Left lung (tissue), 10 donors: Measurements from ENCODE around the gene ADAMTS12. TPM values are rescaled to one million over a fixed set of nuclear protein-coding genes. Genes with fewer than 3 reads are reported as not detected.

Experiments used
- ATAC-seq: fragments of 200-7000 bp; cut with Tn5 transposase; one replicate; pipeline ENCODE4 v1.9.1; 2020; ENCODE audit warnings: moderate library complexity
- DNase-seq, 4 donors: peaks; one replicate each; pipeline ENCODE4 v3.0.0-alpha.2; 2013 to 2020
- H3K27ac ChIP-seq, 2 donors: fragments of 200-600 bp; sonication (generic) in 1 of 2; one replicate each; pipeline versions ENCODE4 v1.5.0 to v1.8.0; 2020 to 2021
- H3K27me3 ChIP-seq, 2 donors: fragments of 200-600 bp; sonication (generic) in 1 of 2; one replicate each; pipeline versions ENCODE4 v1.5.0 to v1.8.0; 2020 to 2021
- H3K36me3 ChIP-seq, 2 donors: fragments of 200-600 bp; sonication (generic) in 1 of 2; one replicate each; pipeline versions ENCODE4 v1.5.0 to v1.8.0; 2020 to 2021
- H3K4me1 ChIP-seq, 2 donors: fragments of 200-600 bp; one replicate each; pipeline ENCODE4 v1.8.0; 2021
- H3K4me3 ChIP-seq, 2 donors: fragments of 200-600 bp; sonication (generic) in 1 of 2; one replicate each; pipeline versions ENCODE4 v1.5.0 to v1.8.0; 2020 to 2021; ENCODE audit warnings: mild to moderate bottlenecking in 1 of 2
- H3K9me3 ChIP-seq, 2 donors: fragments of 200-600 bp; sonication (generic) in 1 of 2; one replicate each; pipeline versions ENCODE4 v1.5.0 to v1.8.0; 2020 to 2021
- CTCF ChIP-seq, 2 donors: fragments of 200-600 bp; sonication (generic) in 1 of 2; IDR thresholded peaks; one replicate each; pipeline versions ENCODE4 v1.5.0 to v1.8.0; 2021; ENCODE audit warnings: antibody characterized with exemption in 2 of 2
- intact Hi-C, 2 donors: fragments of 100-400 bp; cut with DNase I; formaldehyde crosslinking; loops; one replicate each; pipeline versions ENCODE4 v1.11.2 to v1.14.2; 2022
- polyA plus RNA-seq, 6 donors: library from polyadenylated mRNA; unstranded; fragments of 120-200 nt; gene quantifications; one replicate each; pipeline ENCODE4 v1.2.1, GENCODE V29; 2013; ENCODE audit not compliant: insufficient read length in 6 of 6
- total RNA-seq, 2 donors: library from RNA; stranded (reverse); fragmentation: NEBNext Ultra II Directional; extraction: Animal tissue kit (Norgen Biotek cat#: 25700); gene quantifications; one replicate each; pipeline ENCODE4 v1.2.1, GENCODE V29; 2021
- donor health status: DM: no; HTN: yes; CAD: no.
- donor health status: DM: no; HTN: no; CAD: no.

Gene ADAMTS12
- total and polyA plus RNA-seq, 8 donors: 11.6 to 59.1 (median 52.1) TPM

- no peaks in the 10 kb centered on the region for H3K36me3 ChIP-seq
- DNase-seq (no peak), ATAC-seq (no peak)
- no peak overlapping the region for H3K4me3 ChIP-seq
- H3K27me3 ChIP-seq: no peaks in the 10 kb centered on the region
- peaks cover 0 to 13% of the 10 kb centered on the region in 2 donors for H3K9me3 ChIP-seq
- H3K4me1 ChIP-seq: no peaks in the 10 kb centered on the region
- TF ChIP-seq CTCF (IDR thresholded peaks at IDR 0.05): no peak
- no peak overlapping the region for H3K27ac ChIP-seq
- intact Hi-C loops: no loop called here
Observed at GRCh38 chr5:33711094-33711679, 180.6 kb downstream of the ADAMTS12 start.

- Histone ChIP-seq H3K4me3 (no peak overlapping the region), H3K36me3 (no peaks in the 10 kb centered on the region), H3K9me3 (peaks cover 0 to 10% of the 10 kb centered on the region in 2 donors), H3K27ac (no peak overlapping the region), H3K4me1 (no peaks in the 10 kb centered on the region), H3K27me3 (no peaks in the 10 kb centered on the region)
- no peak for DNase-seq
- no peak for TF ChIP-seq CTCF (IDR thresholded peaks at IDR 0.05)
- intact Hi-C loops: no loop called here
- no peak for ATAC-seq
Observed at GRCh38 chr5:33702867-33703266, 188.9 kb downstream of the ADAMTS12 start.

- intact Hi-C loops: no loop called here
- no peaks in the 10 kb centered on the region for H3K36me3 ChIP-seq
- DNase-seq: no peak
- H3K4me1 ChIP-seq: no peaks in the 10 kb centered on the region
- peaks cover 0 to 2% of the 10 kb centered on the region in 2 donors for H3K9me3 ChIP-seq
- TF ChIP-seq CTCF (IDR thresholded peaks at IDR 0.05): no peak
- no peak for ATAC-seq
- H3K27ac ChIP-seq: no peak overlapping the region
- H3K27me3 ChIP-seq: no peaks in the 10 kb centered on the region
- no peak overlapping the region for H3K4me3 ChIP-seq
Observed at GRCh38 chr5:33701951-33702350, 189.8 kb downstream of the ADAMTS12 start.

GRCh38 chr5:33701251-33701650 lies 190.5 kb downstream of the ADAMTS12 start:
- ATAC-seq: no peak

GRCh38 chr5:33696411-33696810 lies 195.4 kb downstream of the ADAMTS12 start:
- intact Hi-C loops: no loop called here
- TF ChIP-seq CTCF (IDR thresholded peaks at IDR 0.05): no peak
- ATAC-seq (no peak), DNase-seq (peak in 2 of 4 donors; percentile 76 to 85)
- H3K27me3 ChIP-seq: no peaks in the 10 kb centered on the region
- H3K9me3 ChIP-seq: peaks cover 0 to 31% of the 10 kb centered on the region in 2 donors
- no peak overlapping the region for H3K4me3 ChIP-seq
- H3K4me1 ChIP-seq: no peaks in the 10 kb centered on the region
- H3K27ac ChIP-seq: no peak overlapping the region
- no peaks in the 10 kb centered on the region for H3K36me3 ChIP-seq

More at GRCh38 chr5:33701251-33701650, 190.5 kb downstream of the ADAMTS12 start:
- no peak overlapping the region for H3K27ac ChIP-seq
- no peaks in the 10 kb centered on the region for H3K4me1 ChIP-seq
- H3K36me3 ChIP-seq: no peaks in the 10 kb centered on the region
- intact Hi-C loops: no loop called here
- no peak overlapping the region for H3K4me3 ChIP-seq
- no peaks in the 10 kb centered on the region for H3K27me3 ChIP-seq
- TF ChIP-seq CTCF (IDR thresholded peaks at IDR 0.05): no peak
- DNase-seq: no peak
- peaks cover 0 to 2% of the 10 kb centered on the region in 2 donors for H3K9me3 ChIP-seq
